ENCODE data around the gene DIP2A. TPM values are rescaled to one million over a fixed set of nuclear protein-coding genes. Genes with fewer than 3 reads are reported as not detected.

The DIP2A gene
- total RNA-seq, 2 donors from 2014 or later: 44.2 to 82.2 TPM

- no peak for DNase-seq (ENCODE audit: low spot score)
- intact Hi-C loops (cut with DNase I): no loop called here
- no peaks in the 10 kb centered on the region for H3K9me3 ChIP-seq
- H3K4me1 ChIP-seq (replicated peaks): no peaks in the 10 kb centered on the region
- H3K27me3 ChIP-seq (replicated peaks; ENCODE audit: insufficient read depth): no peaks in the 10 kb centered on the region
- no peak overlapping the region for H3K27ac ChIP-seq
- H3K36me3 ChIP-seq: no peaks in the 10 kb centered on the region
- H3K4me3 ChIP-seq: no peak overlapping the region
- TF ChIP-seq CTCF (IDR thresholded peaks at IDR 0.05) (no peak), POLR2AphosphoS5 (IDR thresholded peaks at IDR 0.05) (no peak), POLR2A (IDR thresholded peaks at IDR 0.05) (no peak)
- WGBS: 86% methylated on average over 2 of the region's 2 CpGs
Measured at GRCh38 chr21:46482846-46483231, 24.1 kb downstream of the DIP2A start.

GRCh38 chr21:46483300-46484295 lies 24.9 kb downstream of the DIP2A start:
- DNase-seq (ENCODE audit: low spot score): no peak
- Histone ChIP-seq H3K9me3 (no peaks in the 10 kb centered on the region), H3K27ac (no peak overlapping the region), H3K27me3 (replicated peaks; ENCODE audit: insufficient read depth) (no peaks in the 10 kb centered on the region), H3K36me3 (no peaks in the 10 kb centered on the region), H3K4me1 (replicated peaks) (no peaks in the 10 kb centered on the region), H3K4me3 (no peak overlapping the region)
- intact Hi-C loops (cut with DNase I): no loop called here
- 63% methylated on average over 6 of the region's 6 CpGs for WGBS
- TF ChIP-seq CTCF (IDR thresholded peaks at IDR 0.05): no peak
- TF ChIP-seq POLR2A (IDR thresholded peaks at IDR 0.05): no peak
- TF ChIP-seq POLR2AphosphoS5 (IDR thresholded peaks at IDR 0.05): no peak

DNA sequence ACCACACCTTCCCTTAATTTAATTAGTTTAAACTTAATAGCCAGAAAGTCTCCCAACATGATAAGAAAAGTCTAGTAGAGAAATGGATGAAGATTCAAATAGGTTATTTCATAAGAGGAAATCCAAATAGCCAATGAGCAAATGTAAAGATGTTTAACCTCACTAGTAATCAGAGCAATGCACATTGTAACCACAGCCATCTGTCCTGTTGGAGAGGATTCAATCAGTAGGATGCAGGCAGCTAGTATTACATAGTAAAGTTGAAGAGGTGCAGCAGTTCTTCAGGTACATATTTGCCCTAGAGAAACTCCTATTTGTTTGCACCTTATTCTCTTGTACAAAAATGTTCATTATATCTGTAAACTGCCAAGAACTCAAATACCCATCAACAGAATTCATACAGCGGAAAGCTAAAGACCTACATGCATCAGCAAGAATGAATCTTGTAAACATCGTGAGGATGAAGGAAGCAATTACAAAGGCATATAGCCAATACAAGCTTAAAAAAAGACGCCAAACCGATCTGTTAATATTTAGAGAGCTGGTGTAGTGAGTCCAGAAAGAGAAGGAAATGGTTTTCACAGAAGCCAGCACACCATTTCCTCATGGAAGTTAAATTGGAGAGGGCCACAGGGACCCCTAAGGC lies 27.9 kb downstream of the DIP2A start:
- TF ChIP-seq POLR2A (IDR thresholded peaks at IDR 0.05) (no peak), CTCF (IDR thresholded peaks at IDR 0.05) (peak in 1 of 4 experiments; percentile 10), POLR2AphosphoS5 (IDR thresholded peaks at IDR 0.05) (peak; percentile 66)
- H3K27ac ChIP-seq: no peak overlapping the region
- H3K9me3 ChIP-seq: no peaks in the 10 kb centered on the region
- H3K36me3 ChIP-seq: no peaks in the 10 kb centered on the region
- no peaks in the 10 kb centered on the region for H3K4me1 ChIP-seq (replicated peaks)
- WGBS: 27% methylated on average over 4 of the region's 4 CpGs
- DNase-seq (ENCODE audit: low spot score): peak; percentile 21
- H3K27me3 ChIP-seq (replicated peaks; ENCODE audit: insufficient read depth): no peaks in the 10 kb centered on the region
- intact Hi-C loops (cut with DNase I): no loop called here
- no peak overlapping the region for H3K4me3 ChIP-seq

GRCh38 chr21:46489162-46489663 lies 30.5 kb downstream of the DIP2A start:
- 76% methylated on average over 6 of the region's 6 CpGs for WGBS
- intact Hi-C loops (cut with DNase I): no loop called here
- no peaks in the 10 kb centered on the region for H3K36me3 ChIP-seq
- no peak for TF ChIP-seq CTCF (IDR thresholded peaks at IDR 0.05)
- TF ChIP-seq POLR2AphosphoS5 (IDR thresholded peaks at IDR 0.05): no peak
- no peak for TF ChIP-seq POLR2A (IDR thresholded peaks at IDR 0.05)
- DNase-seq (ENCODE audit: low spot score): no peak
- no peak overlapping the region for H3K27ac ChIP-seq
- no peak overlapping the region for H3K4me3 ChIP-seq
- H3K4me1 ChIP-seq (replicated peaks): no peaks in the 10 kb centered on the region
- H3K27me3 ChIP-seq (replicated peaks; ENCODE audit: insufficient read depth): no peaks in the 10 kb centered on the region
- no peaks in the 10 kb centered on the region for H3K9me3 ChIP-seq
